Lung (tissue), 12 donors: ENCODE measurements around the gene AFAP1L1. TPM values are rescaled to one million over a fixed set of nuclear protein-coding genes. Genes with fewer than 3 reads are reported as not detected.

ENCODE experiments used
- ATAC-seq: fragments of 200-7000 bp; cut with Tn5 transposase; one replicate; pipeline ENCODE4 v1.9.1; 2020; ENCODE audit warnings: moderate number of reproducible peaks; ENCODE audit not compliant: insufficient read depth, low FRiP score
- DNase-seq, 3 donors: peaks; one replicate each; pipeline ENCODE4 v3.0.0-alpha.2; 2013 to 2017
- H3K27ac ChIP-seq, 2 donors: one replicate each; pipeline ENCODE4 v1.5.1; 2013; ENCODE audit warnings: mild to moderate bottlenecking in 2 of 2, moderate library complexity in 2 of 2, control low read depth in 1 of 2, inconsistent platforms in 1 of 2, low read depth in 1 of 2, low read length in 1 of 2
- H3K27me3 ChIP-seq, 3 donors: one replicate each; pipeline ENCODE4 v1.5.1; 2013; ENCODE audit warnings: low read length in 2 of 3; ENCODE audit not compliant: control insufficient read depth in 3 of 3, insufficient read depth in 3 of 3
- H3K36me3 ChIP-seq, 4 donors: one replicate each; pipeline ENCODE4 v1.5.1; 2013; ENCODE audit warnings: low read length in 4 of 4, mild to moderate bottlenecking in 1 of 4, moderate library complexity in 1 of 4; ENCODE audit not compliant: control insufficient read depth in 4 of 4, insufficient read depth in 4 of 4
- H3K4me1 ChIP-seq, 5 donors: one replicate each; pipeline ENCODE4 v1.5.1; 2013; ENCODE audit warnings: low read length in 5 of 5, mild to moderate bottlenecking in 2 of 5, moderate library complexity in 1 of 5; ENCODE audit not compliant: control insufficient read depth in 5 of 5, insufficient read depth in 5 of 5
- H3K4me3 ChIP-seq: one replicate; pipeline ENCODE4 v1.5.1; 2013; ENCODE audit warnings: mild to moderate bottlenecking, control low read depth, moderate library complexity
- H3K9ac ChIP-seq, 2 donors: one replicate each; pipeline ENCODE4 v1.5.1; 2013; ENCODE audit warnings: low read length in 2 of 2, control low read depth in 1 of 2; ENCODE audit not compliant: insufficient read depth in 1 of 2
- H3K9me3 ChIP-seq, 4 donors: one replicate each; pipeline ENCODE4 v1.5.1; 2013; ENCODE audit warnings: low read length in 3 of 4, mild to moderate bottlenecking in 1 of 4, moderate library complexity in 1 of 4; ENCODE audit not compliant: control insufficient read depth in 4 of 4, insufficient read depth in 3 of 4
- CTCF ChIP-seq: IDR thresholded peaks from 2 replicates; pipeline ENCODE4 v1.5.1; 2012; ENCODE audit warnings: mild to moderate bottlenecking; ENCODE audit errors: control extremely low read depth, extremely low read depth
- WGBS, 2 donors: extraction: QIAGEN DNeasy Blood & Tissue Kit; methylation state at CpG; one replicate each; pipeline ENCODE4 v1.1.7; 2013; 5-methylcytosine and 5-hydroxymethylcytosine counted together
- polyA plus RNA-seq, 2 donors: library from polyadenylated mRNA; stranded (reverse); fragments of 200-250 nt; gene quantifications; one replicate each; pipeline ENCODE4 v1.2.1, GENCODE V29; 2013
- total RNA-seq, 2 donors: library from RNA; depleted of rRNA in 1 of 2; stranded (reverse); fragments of >200 nt in 1 of 2; gene quantifications; one replicate each; pipeline ENCODE4 v1.2.1, GENCODE V29; 2014 to 2021
- donor health status: control.
- donor health status: control.
- donor health status: Bipolar disorder and iron deficiency.
- donor health status: healthy.
- donor health status: DM: yes; HTN: yes; CAD: no.

The AFAP1L1 gene
- total and polyA plus RNA-seq, 4 donors, result 9.8 to 40.6 (median 18.1) TPM

- WGBS, 2 donors, result 75 to 83% methylated on average over 5 of the region's 5 CpGs
Measured at GRCh38 chr5:149297340-149298025, 25.8 kb downstream of the AFAP1L1 start.

GRCh38 chr5:149298163-149298562 lies 26.5 kb downstream of the AFAP1L1 start:
- 42 to 46% methylated on average over 1 of the region's 1 CpG for WGBS, 2 donors
- peak overlapping the region; percentile 64 to 78 for H3K27ac ChIP-seq

More at GRCh38 chr5:149297340-149298025, 25.8 kb downstream of the AFAP1L1 start:
- no peaks in the 10 kb centered on the region for H3K36me3 ChIP-seq
- H3K4me3 ChIP-seq, result no peak overlapping the region
- peak overlapping the region; percentile 64 to 78 for H3K27ac ChIP-seq
- DNase-seq, result no peak
- H3K4me1 ChIP-seq, result peaks cover 0 to 40% (median 26%) of the 10 kb centered on the region in 5 donors
- no peak for ATAC-seq
- H3K27me3 ChIP-seq, result no peaks in the 10 kb centered on the region
- no peak overlapping the region for H3K9ac ChIP-seq
- no peak for TF ChIP-seq CTCF
- H3K9me3 ChIP-seq, result no peaks in the 10 kb centered on the region

DNA sequence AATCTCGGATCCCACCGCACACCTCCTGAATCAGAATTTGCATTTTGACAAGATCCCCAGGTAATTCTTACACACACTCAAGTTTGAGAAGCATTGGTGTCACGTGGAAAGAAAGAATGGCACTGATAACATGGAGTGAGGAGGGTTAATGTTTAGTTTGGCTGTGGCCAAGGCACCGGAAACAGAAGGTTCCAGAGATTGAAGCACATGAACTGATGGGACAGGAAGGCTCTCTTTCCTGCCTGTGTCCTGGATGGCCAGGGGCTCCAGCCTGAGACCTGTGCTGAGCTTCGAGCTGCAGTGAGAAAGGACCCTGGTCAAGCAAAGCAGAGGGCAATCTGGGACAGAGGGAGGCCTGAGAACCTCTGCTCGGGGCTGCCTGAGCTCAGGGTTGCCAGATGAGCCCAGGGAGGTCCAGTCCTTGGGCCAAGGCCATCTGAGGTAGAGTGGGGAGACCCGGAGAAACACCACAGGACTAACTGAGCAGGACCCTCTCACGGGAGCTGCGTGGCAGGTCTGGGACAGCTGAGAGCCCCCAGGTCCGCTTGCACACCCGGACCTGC lies 27.3 kb downstream of the AFAP1L1 start:
- 21 to 34% methylated on average over 11 of the region's 11 CpGs for WGBS, 2 donors
- H3K27ac ChIP-seq, result peak overlapping the region; percentile 64 to 88
- no peaks in the 10 kb centered on the region for H3K36me3 ChIP-seq
- peaks cover 0 to 35% (median 26%) of the 10 kb centered on the region in 5 donors for H3K4me1 ChIP-seq
- no peaks in the 10 kb centered on the region for H3K27me3 ChIP-seq
- H3K9me3 ChIP-seq, result no peaks in the 10 kb centered on the region
- no peak for TF ChIP-seq CTCF
- H3K4me3 ChIP-seq, result no peak overlapping the region
- ATAC-seq, result no peak
- no peak overlapping the region for H3K9ac ChIP-seq
- peak in 2 of 3 donors; percentile 48 to 72 for DNase-seq

More at GRCh38 chr5:149298163-149298562, 26.5 kb downstream of the AFAP1L1 start:
- Histone ChIP-seq H3K4me1 (peaks cover 0 to 40% (median 26%) of the 10 kb centered on the region in 5 donors), H3K9me3 (no peaks in the 10 kb centered on the region), H3K36me3 (no peaks in the 10 kb centered on the region), H3K27me3 (no peaks in the 10 kb centered on the region), H3K9ac (no peak overlapping the region), H3K4me3 (no peak overlapping the region)
- DNase-seq, result no peak
- no peak for TF ChIP-seq CTCF
- no peak for ATAC-seq
